H9 (cell line): ENCODE results near the gene NPY2R. TPM values are rescaled to one million over a fixed set of nuclear protein-coding genes. Genes with fewer than 3 reads are reported as not detected.

ENCODE experiments used
- DNase-seq: peaks from one replicate; pipeline ENCODE4 v3.0.0-alpha.2; 2017
- H2AFZ ChIP-seq: one replicate; pipeline ENCODE4 v1.6.1; 2013; ENCODE audit warnings: mild to moderate bottlenecking, low read length, control low read depth, moderate library complexity
- H2AK5ac ChIP-seq: 2 replicates; pipeline ENCODE4 v1.6.1; 2013; ENCODE audit warnings: low read length, control low read depth, mixed read lengths; ENCODE audit not compliant: insufficient read length
- H2BK120ac ChIP-seq: one replicate; pipeline ENCODE4 v1.6.1; 2013; ENCODE audit warnings: low read depth, mild to moderate bottlenecking, low read length, control low read depth, inconsistent platforms; ENCODE audit not compliant: poor library complexity, severe bottlenecking
- H2BK12ac ChIP-seq: 2 replicates; pipeline ENCODE4 v1.6.1; 2013; ENCODE audit warnings: low read length, control low read depth, mixed read lengths, low read depth; ENCODE audit not compliant: insufficient read length
- H2BK15ac ChIP-seq: 2 replicates; pipeline ENCODE4 v1.6.1; 2013; ENCODE audit warnings: low read depth, low read length, control low read depth
- H2BK20ac ChIP-seq: one replicate; pipeline ENCODE4 v1.6.1; 2013; ENCODE audit warnings: low read depth, mild to moderate bottlenecking, low read length, control low read depth, inconsistent platforms; ENCODE audit not compliant: poor library complexity, severe bottlenecking
- H2BK5ac ChIP-seq: 2 replicates; pipeline ENCODE4 v1.6.1; 2013; ENCODE audit warnings: low read length, control low read depth, mixed read lengths; ENCODE audit not compliant: insufficient read length
- H3K14ac ChIP-seq: 2 replicates; pipeline ENCODE4 v1.6.1; 2013; ENCODE audit warnings: low read length, control low read depth; ENCODE audit not compliant: insufficient read depth
- H3K18ac ChIP-seq: 2 replicates; pipeline ENCODE4 v1.6.1; 2013; ENCODE audit warnings: low read depth, mild to moderate bottlenecking, mixed read lengths, low read length, control low read depth; ENCODE audit not compliant: insufficient read length
- H3K23ac ChIP-seq: 2 replicates; pipeline ENCODE4 v1.6.1; 2013; ENCODE audit warnings: low read length, control low read depth, mixed read lengths, low read depth; ENCODE audit not compliant: insufficient read length
- H3K23me2 ChIP-seq: 2 replicates; pipeline ENCODE4 v1.6.1; 2013; ENCODE audit warnings: low read depth, mild to moderate bottlenecking, mixed read lengths, low read length, control low read depth; ENCODE audit not compliant: insufficient read length, poor library complexity, severe bottlenecking
- H3K27ac ChIP-seq: 2 replicates; pipeline ENCODE4 v1.5.1; 2013; ENCODE audit warnings: low read length, control low read depth, mixed read lengths, low read depth; ENCODE audit not compliant: insufficient read length
- H3K27me3 ChIP-seq: 2 replicates; pipeline ENCODE4 v1.6.1; 2013; ENCODE audit warnings: low read length, control low read depth, inconsistent platforms; ENCODE audit not compliant: insufficient read depth
- H3K4ac ChIP-seq: 2 replicates; pipeline ENCODE4 v1.6.1; 2013; ENCODE audit warnings: low read depth, mild to moderate bottlenecking, control low read depth, inconsistent platforms, low read length, moderate library complexity
- H3K4me1 ChIP-seq: 2 replicates; pipeline ENCODE4 v1.6.1; 2013; ENCODE audit warnings: low read length, control low read depth, inconsistent platforms; ENCODE audit not compliant: insufficient read depth
- H3K4me2 ChIP-seq: 2 replicates; pipeline ENCODE4 v1.6.1; 2013; ENCODE audit warnings: low read length, control low read depth, mixed read lengths; ENCODE audit not compliant: insufficient read length, insufficient read depth
- H3K56ac ChIP-seq: 2 replicates; pipeline ENCODE4 v1.6.1; 2013; ENCODE audit warnings: low read depth, mild to moderate bottlenecking, mixed read lengths, low read length, control low read depth; ENCODE audit not compliant: insufficient read length
- H3K79me1 ChIP-seq: 2 replicates; pipeline ENCODE4 v1.6.1; 2013; ENCODE audit warnings: low read depth, mild to moderate bottlenecking, moderate library complexity, low read length, control low read depth, inconsistent platforms; ENCODE audit not compliant: insufficient read depth, poor library complexity, severe bottlenecking
- H3K79me2 ChIP-seq: 2 replicates; pipeline ENCODE4 v1.6.1; 2013; ENCODE audit warnings: low read length, control low read depth, inconsistent platforms; ENCODE audit not compliant: insufficient read depth
- H3K9ac ChIP-seq: 2 replicates; pipeline ENCODE4 v1.6.1; 2013; ENCODE audit warnings: low read length, control low read depth, mixed read lengths; ENCODE audit not compliant: insufficient read length; ENCODE audit errors: extremely low read depth
- H3K9me3 ChIP-seq: one replicate; pipeline ENCODE4 v1.6.1; 2013; ENCODE audit warnings: low read depth, low read length, inconsistent platforms; ENCODE audit not compliant: control insufficient read depth
- H3T11ph ChIP-seq: one replicate; pipeline ENCODE4 v1.6.1; 2013; ENCODE audit warnings: mild to moderate bottlenecking, low read length, control low read depth, inconsistent platforms
- H4K20me1 ChIP-seq: one replicate; pipeline ENCODE4 v1.6.1; 2013; ENCODE audit not compliant: control insufficient read depth, insufficient read length, insufficient read depth
- H4K5ac ChIP-seq: 2 replicates; pipeline ENCODE4 v1.6.1; 2013; ENCODE audit warnings: low read depth, mild to moderate bottlenecking, mixed read lengths, low read length, control low read depth; ENCODE audit not compliant: insufficient read length
- H4K8ac ChIP-seq: replicated peaks from 2 replicates; pipeline ENCODE4 v1.6.1; 2013; ENCODE audit warnings: low read length, control low read depth, mixed read lengths, low read depth; ENCODE audit not compliant: insufficient read length
- H4K91ac ChIP-seq: 2 replicates; pipeline ENCODE4 v1.6.1; 2013; ENCODE audit warnings: low read depth, mild to moderate bottlenecking, moderate library complexity, mixed read lengths, low read length, control low read depth; ENCODE audit not compliant: insufficient read length
- H3K27ac Mint-ChIP-seq, 3 experiments: 2 replicates in 2 of 3; 3 replicates in 1 of 3; pipeline ENCODE4 v1.8.0; 2020 to 2021; ENCODE audit warnings: mixed read lengths in 3 of 3, mild to moderate bottlenecking in 1 of 3, moderate library complexity in 1 of 3
- H3K27me3 Mint-ChIP-seq: 2 replicates; pipeline ENCODE4 v1.8.0; 2021; ENCODE audit warnings: low read depth, mild to moderate bottlenecking, moderate library complexity, mixed read lengths
- H3K36me3 Mint-ChIP-seq, 3 experiments: 2 replicates in 2 of 3; 3 replicates in 1 of 3; pipeline ENCODE4 v1.8.0; 2020 to 2021; ENCODE audit warnings: low read depth in 3 of 3, mixed read lengths in 3 of 3; ENCODE audit not compliant: insufficient read depth in 1 of 3
- H3K4me1 Mint-ChIP-seq, 2 experiments: 2 replicates each; pipeline ENCODE4 v1.8.0; 2020; ENCODE audit warnings: mixed read lengths in 2 of 2
- H3K4me3 Mint-ChIP-seq, 2 experiments: 2 replicates in 1 of 2; 3 replicates in 1 of 2; pipeline ENCODE4 v1.8.0; 2020 to 2021; ENCODE audit warnings: mild to moderate bottlenecking in 2 of 2, mixed read lengths in 2 of 2, moderate library complexity in 1 of 2
- H3K9me3 Mint-ChIP-seq, 2 experiments: 2 replicates in 1 of 2; 3 replicates in 1 of 2; pipeline ENCODE4 v1.8.0; 2020; ENCODE audit warnings: mild to moderate bottlenecking in 2 of 2, mixed read lengths in 2 of 2, moderate library complexity in 1 of 2
- total RNA-seq: library from RNA; stranded (reverse); gene quantifications from 2 replicates; pipeline ENCODE4 v1.2.1, GENCODE V29; 2021
- TF ChIP-seq, protein P1 (sequence below): fragments of 200-600 bp; sonication (generic); conservative IDR thresholded peaks from 3 replicates; pipeline ENCODE4 v1.8.0; 2021; ENCODE audit warnings: antibody characterized with exemption, mild to moderate bottlenecking

The NPY2R gene
- total RNA-seq, 1 experiment from 2014 or later, result 0.09 TPM

DNA sequence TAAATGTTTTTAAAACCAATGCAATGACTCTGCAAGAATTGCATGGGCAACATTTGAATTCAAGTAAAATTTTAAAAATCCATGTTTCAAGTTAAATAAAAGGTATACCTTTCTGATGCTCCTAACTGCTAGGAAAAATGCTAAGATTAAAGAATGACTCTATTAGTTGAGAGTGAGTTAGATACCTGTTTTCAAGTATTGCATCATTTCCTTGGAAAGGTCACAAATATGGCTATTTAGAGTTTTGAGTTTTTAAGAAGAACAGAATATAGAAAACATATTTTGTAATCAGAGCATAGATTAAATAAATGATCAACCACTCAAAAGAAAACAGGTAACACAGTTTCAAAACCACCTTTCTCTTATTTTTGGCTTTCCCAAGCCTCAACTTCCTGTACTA lies 18.3 kb upstream of the NPY2R start:
- Histone ChIP-seq H3K27me3 (no peaks in the 10 kb centered on the region), H3K79me2 (no peaks in the 10 kb centered on the region), H3K27ac (no peak overlapping the region), H3K23me2 (no peaks in the 10 kb centered on the region), H2BK120ac (no peak overlapping the region), H2BK15ac (no peak overlapping the region), H3K9me3 (no peaks in the 10 kb centered on the region), H2BK5ac (no peak overlapping the region), H4K5ac (no peak overlapping the region), H2BK20ac (no peak overlapping the region), H4K20me1 (no peaks in the 10 kb centered on the region), H3K4ac (no peak overlapping the region), H4K91ac (no peak overlapping the region), H3K18ac (no peak overlapping the region), H3K4me2 (no peak overlapping the region), H2BK12ac (no peak overlapping the region), H3K9ac (no peak overlapping the region), H3K4me1 (no peaks in the 10 kb centered on the region), H3K56ac (no peak overlapping the region), H2AK5ac (no peak overlapping the region), H4K8ac (no peak overlapping the region), H3T11ph (no peak overlapping the region), H2AFZ (no peak overlapping the region), H3K79me1 (no peaks in the 10 kb centered on the region), H3K23ac (no peak overlapping the region), H3K14ac (no peak overlapping the region)
- Mint-ChIP-seq H3K27ac (no peak overlapping the region), H3K4me3 (no peak overlapping the region), H3K9me3 (no peaks in the 10 kb centered on the region), H3K36me3 (no peaks in the 10 kb centered on the region), H3K4me1 (no peaks in the 10 kb centered on the region), H3K27me3 (no peaks in the 10 kb centered on the region)
- DNase-seq, result no peak
- TF ChIP-seq, protein P1, sequence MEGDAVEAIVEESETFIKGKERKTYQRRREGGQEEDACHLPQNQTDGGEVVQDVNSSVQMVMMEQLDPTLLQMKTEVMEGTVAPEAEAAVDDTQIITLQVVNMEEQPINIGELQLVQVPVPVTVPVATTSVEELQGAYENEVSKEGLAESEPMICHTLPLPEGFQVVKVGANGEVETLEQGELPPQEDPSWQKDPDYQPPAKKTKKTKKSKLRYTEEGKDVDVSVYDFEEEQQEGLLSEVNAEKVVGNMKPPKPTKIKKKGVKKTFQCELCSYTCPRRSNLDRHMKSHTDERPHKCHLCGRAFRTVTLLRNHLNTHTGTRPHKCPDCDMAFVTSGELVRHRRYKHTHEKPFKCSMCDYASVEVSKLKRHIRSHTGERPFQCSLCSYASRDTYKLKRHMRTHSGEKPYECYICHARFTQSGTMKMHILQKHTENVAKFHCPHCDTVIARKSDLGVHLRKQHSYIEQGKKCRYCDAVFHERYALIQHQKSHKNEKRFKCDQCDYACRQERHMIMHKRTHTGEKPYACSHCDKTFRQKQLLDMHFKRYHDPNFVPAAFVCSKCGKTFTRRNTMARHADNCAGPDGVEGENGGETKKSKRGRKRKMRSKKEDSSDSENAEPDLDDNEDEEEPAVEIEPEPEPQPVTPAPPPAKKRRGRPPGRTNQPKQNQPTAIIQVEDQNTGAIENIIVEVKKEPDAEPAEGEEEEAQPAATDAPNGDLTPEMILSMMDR, result no peak
